HG03064 (cell line): Measurements from ENCODE around the gene DHRS1.
"Not testable (repeated sequence)": the region's sequence is repeated elsewhere in the genome, so short reads cannot be mapped to it uniquely, and the experiment has no call there.

Source experiments
- ATAC-seq: cut with Tn5 transposase; IDR thresholded peaks from one replicate; pipeline ENCODE4 v1.9.1; 2021; ENCODE audit warnings: low read depth; ENCODE audit not compliant: unreplicated experiment

DHRS1 gene

GRCh38 chr14:24329073-24329663 lies 29.6 kb upstream of the DHRS1 start:
- no peak for ATAC-seq

GRCh38 chr14:24327914-24328313 lies 28.3 kb upstream of the DHRS1 start:
- ATAC-seq: not testable (repeated sequence)

- ATAC-seq: no peak
Measured at GRCh38 chr14:24327303-24327702, 27.7 kb upstream of the DHRS1 start.

- ATAC-seq: no peak
Measured at GRCh38 chr14:24325963-24326362, 26.4 kb upstream of the DHRS1 start.

- ATAC-seq: no peak
Measured at GRCh38 chr14:24325041-24325530, 25.5 kb upstream of the DHRS1 start.

- ATAC-seq: no peak
Measured at GRCh38 chr14:24324024-24324423, 24.4 kb upstream of the DHRS1 start.

GRCh38 chr14:24323341-24323740 lies 23.8 kb upstream of the DHRS1 start:
- ATAC-seq: no peak

- ATAC-seq: no peak
Measured at GRCh38 chr14:24322672-24323071, 23.1 kb upstream of the DHRS1 start.

GRCh38 chr14:24321212-24321975 lies 21.8 kb upstream of the DHRS1 start:
- ATAC-seq: no peak

- no peak for ATAC-seq
Measured at GRCh38 chr14:24317141-24317928, 17.8 kb upstream of the DHRS1 start.

GRCh38 chr14:24316597-24316950 lies 17.0 kb upstream of the DHRS1 start:
- ATAC-seq: no peak

GRCh38 chr14:24315807-24316596 lies 16.4 kb upstream of the DHRS1 start:
- no peak for ATAC-seq

GRCh38 chr14:24315243-24315806 lies 15.7 kb upstream of the DHRS1 start:
- no peak for ATAC-seq

- ATAC-seq: no peak
Measured at GRCh38 chr14:24314377-24315193, 15.0 kb upstream of the DHRS1 start.

GRCh38 chr14:24313913-24314312 lies 14.3 kb upstream of the DHRS1 start:
- no peak for ATAC-seq

- ATAC-seq: no peak
Measured at GRCh38 chr14:24312736-24313507, 13.3 kb upstream of the DHRS1 start.

- no peak for ATAC-seq
Measured at GRCh38 chr14:24311837-24312615, 12.4 kb upstream of the DHRS1 start.
